Hepatocyte (in vitro differentiated cells): ENCODE results near the gene ATP6AP1.

ENCODE experiments used
- EZH2 ChIP-seq: fragments of 200-600 bp; sonication (generic); IDR thresholded peaks from 2 replicates; pipeline ENCODE4 v1.6.1; 2016; ENCODE audit warnings: antibody characterized with exemption, mild to moderate bottlenecking, borderline replicate concordance
- EZH2phosphoT487 ChIP-seq: fragments of 200-600 bp; sonication (generic); IDR thresholded peaks from one replicate; pipeline ENCODE4 v1.6.1; 2018; ENCODE audit warnings: antibody characterized with exemption, mild to moderate bottlenecking, low read depth, moderate library complexity; ENCODE audit not compliant: unreplicated experiment, severe bottlenecking
- TF ChIP-seq, protein P1 (sequence below): fragments of 200-600 bp; sonication (generic); IDR thresholded peaks from 2 replicates; pipeline ENCODE4 v1.5.1; 2016; ENCODE audit warnings: antibody characterized with exemption, mild to moderate bottlenecking; ENCODE audit not compliant: poor library complexity

DNA sequence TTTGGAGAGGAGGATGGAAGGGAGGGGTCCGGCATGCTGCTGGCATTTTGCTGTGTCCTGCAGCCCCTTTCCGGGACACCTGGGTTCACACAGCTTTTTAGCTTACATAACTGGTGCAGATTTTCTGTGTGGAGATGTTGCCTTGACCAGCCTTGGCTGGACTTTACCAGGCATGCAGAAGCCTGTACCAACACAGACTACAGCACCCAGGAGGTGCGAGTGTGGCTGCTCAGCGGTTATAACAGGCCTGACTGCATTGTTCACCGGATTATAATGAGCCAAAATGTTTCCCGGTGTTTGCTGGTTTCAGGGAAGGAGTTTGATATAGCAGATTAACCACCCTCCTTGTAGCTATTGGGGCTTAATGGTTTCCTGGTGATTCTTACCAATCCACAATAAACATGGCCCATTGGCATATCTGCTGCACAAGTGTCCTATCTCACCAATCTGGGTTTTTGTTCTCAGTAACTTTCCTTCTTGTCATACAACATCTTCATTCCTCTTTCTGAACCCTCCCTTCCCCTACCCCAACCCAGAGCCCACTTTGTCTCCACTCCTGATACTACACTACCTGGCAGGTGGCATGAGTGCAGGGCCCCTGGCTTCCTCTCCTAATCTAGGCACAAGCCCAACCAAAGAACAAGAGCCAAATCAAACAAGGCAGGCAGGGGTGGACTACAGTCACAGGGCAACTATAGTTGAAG, 26.4 kb upstream of the ATP6AP1 start:
- TF ChIP-seq, protein P1, sequence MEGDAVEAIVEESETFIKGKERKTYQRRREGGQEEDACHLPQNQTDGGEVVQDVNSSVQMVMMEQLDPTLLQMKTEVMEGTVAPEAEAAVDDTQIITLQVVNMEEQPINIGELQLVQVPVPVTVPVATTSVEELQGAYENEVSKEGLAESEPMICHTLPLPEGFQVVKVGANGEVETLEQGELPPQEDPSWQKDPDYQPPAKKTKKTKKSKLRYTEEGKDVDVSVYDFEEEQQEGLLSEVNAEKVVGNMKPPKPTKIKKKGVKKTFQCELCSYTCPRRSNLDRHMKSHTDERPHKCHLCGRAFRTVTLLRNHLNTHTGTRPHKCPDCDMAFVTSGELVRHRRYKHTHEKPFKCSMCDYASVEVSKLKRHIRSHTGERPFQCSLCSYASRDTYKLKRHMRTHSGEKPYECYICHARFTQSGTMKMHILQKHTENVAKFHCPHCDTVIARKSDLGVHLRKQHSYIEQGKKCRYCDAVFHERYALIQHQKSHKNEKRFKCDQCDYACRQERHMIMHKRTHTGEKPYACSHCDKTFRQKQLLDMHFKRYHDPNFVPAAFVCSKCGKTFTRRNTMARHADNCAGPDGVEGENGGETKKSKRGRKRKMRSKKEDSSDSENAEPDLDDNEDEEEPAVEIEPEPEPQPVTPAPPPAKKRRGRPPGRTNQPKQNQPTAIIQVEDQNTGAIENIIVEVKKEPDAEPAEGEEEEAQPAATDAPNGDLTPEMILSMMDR, result no peak
- no peak for TF ChIP-seq EZH2
- TF ChIP-seq EZH2phosphoT487, result no peak
